Stimulated activated CD8-positive, alpha-beta memory T cell treated with anti-CD3 and anti-CD28 coated beads, Interleukin-15, amount 100 ng/mL, for 24 hours (primary cell): ENCODE data around the gene CCNT1.
"Not testable (repeated sequence)": the region's sequence is repeated elsewhere in the genome, so short reads cannot be mapped to it uniquely, and the experiment has no call there.

Experiments used
- DNase-seq: peaks from one replicate; pipeline ENCODE4 v3.0.0-alpha.2; 2020; ENCODE audit warnings: low read depth

CCNT1 gene

DNA sequence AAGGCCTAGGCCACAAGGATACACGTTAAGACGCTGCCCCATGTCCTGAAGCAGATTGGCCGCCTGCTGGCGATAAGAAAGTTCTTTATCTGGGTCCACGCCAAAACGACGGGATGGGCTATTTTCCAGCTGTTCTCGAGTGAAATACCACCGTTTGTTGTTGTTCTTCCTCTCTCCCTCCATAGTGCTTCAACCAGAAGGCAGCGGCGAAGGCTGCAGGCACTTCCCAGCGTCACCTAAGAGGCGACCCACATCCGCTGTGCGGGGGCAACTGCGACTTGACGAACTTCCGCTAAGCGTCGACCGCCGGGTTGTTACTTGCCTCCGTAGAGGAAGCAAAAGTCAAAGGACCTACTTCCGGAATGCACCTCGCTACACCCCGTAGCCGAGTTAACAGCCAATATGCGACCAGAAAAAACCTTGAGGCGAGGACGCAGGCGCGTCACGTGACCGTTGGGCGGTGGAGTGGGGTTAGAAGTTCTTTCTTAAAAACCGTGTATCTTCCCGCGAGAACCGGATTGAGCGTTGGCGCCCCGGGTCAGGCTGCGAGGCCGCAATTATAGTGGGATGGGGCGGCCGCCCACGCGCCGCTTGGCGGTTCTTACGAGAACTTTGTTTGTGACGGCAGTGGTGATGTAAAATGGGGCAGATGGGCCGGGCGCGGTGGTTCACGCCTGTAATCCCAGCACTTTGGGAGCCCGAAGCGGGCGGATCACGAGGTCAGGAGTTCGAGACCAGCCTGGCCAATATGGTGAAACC lies at the start of gene CCNT1:
Gene CCNT1 (minus strand): TSS at position 215 of the 759 bp plus-strand sequence. CDS start 32 bp downstream, at position 183.
- DNase-seq = peak; percentile 93

DNA sequence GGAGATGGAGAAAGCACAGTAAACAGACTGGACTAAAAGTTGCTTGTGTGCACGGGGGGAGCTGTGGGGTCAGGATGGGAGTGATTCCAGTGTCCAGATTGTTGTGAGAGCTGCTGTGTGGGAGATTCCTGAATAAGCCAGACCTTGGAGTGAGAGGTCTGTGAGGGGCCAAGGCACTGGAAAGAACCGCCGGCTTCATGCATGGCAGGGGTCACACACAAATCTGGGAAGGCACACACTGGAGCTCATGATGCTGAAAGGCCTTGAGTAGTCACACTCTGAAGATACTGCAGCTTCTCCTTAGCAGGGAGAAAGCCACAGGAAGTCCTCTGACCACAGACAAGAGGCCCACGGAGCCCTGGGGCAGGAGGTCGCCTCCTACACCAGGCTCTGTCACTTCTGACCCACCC lies 49.3 kb upstream of the CCNT1 start:
- DNase-seq = no peak

DNA sequence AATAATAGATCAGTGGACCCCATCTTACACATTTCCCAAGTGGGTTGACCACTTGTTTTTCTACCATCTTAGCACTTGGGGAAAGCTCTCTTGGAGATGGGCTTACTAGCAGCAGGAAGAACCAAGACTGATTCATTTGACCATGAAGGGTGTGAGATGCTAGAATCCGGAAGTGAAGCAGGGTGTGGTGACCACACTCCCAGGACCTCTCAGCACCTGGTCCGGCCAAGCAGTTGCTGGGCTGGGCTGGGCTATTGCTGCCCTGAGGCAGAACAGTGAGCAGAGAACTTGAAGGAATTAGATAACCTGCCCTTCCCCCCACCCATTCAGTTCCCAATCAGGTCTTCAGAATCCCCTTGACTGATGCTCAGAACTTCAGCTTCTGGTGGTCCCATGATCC lies 48.0 kb upstream of the CCNT1 start:
- DNase-seq = no peak

DNA sequence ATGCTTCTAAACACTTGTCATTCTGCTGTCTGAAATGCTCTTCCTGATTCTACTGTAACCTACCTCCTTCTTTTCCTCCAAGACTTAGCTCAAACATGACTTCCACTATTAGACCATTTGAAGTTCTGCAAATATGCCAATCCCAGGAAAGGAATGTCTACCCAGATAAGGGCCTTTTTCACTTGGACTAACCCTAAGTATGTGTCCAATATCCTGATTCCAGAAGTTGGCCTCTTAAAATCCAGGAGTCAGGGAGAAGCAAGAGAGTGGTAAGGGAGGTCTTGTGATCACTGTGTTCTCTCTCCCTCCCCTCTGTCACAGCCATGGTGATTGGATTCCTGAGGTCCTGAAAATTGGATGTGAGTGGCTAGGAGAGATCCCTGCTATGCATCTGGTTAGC lies 42.2 kb upstream of the CCNT1 start:
- DNase-seq = no peak

DNA sequence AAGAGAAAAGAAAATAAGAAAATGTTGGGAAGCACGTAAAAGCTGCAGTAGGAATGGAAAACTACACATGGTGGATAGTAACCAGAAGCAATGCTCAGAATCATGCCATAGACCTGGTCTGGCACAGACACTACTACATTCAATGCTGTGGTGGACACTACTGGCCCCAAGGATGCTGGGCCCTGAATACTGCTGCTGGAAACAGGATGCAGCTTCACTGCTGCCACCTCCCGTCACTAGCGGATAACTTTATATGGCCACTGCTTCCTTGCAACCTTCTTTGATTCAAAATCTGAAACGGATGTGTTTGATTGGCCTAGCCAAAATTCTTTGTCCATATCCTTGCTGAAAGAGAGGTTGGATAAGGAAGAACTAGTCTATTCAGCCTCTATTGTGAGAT lies 41.7 kb upstream of the CCNT1 start:
- DNase-seq = no peak

DNA sequence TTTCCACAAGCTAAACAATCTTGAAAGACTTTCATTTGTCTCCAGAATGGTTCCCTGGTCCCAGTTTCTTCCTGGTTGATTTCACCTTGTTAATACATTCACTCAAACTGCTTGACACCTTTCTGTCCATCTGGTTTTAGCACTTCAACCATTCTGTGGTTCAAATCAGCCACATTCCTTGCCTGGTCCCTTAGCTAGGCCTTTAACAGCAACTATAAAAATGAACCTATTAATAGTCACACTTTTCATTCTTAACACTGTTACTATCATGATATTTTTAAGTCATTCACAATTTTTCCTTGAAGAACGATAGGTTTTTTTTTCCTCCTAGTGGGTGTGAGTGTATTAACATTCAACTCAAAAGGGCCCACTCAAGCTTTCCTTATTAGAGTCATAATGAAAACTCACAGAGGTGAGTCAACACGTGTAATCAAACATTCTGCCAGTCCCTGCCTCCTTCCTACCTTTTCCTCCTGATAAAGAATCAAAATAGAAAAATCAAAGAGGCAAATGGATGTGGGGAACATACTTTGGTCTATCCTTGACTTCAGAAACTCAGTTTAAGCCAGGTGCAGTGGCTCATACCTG lies 34.4 kb upstream of the CCNT1 start:
- no peak for DNase-seq

DNA sequence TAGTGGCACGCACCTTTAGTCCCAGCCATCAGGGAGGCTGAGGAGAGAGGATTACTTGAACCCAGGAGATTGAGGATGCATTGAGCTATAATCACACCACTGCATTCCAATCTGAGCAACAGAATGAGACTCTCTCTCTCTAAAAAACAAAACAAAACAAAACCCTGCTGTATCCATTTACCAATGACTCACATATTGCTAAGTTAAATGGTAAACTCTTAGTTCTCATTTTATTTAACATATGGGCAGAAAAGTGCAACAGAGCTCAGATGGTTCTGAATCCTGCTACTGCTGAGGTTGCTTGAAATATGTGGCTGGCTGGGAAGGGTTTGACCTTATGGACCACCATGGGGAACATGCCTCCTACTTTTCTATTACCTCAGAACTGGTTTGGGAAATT lies 33.7 kb upstream of the CCNT1 start:
- DNase-seq = no peak

DNA sequence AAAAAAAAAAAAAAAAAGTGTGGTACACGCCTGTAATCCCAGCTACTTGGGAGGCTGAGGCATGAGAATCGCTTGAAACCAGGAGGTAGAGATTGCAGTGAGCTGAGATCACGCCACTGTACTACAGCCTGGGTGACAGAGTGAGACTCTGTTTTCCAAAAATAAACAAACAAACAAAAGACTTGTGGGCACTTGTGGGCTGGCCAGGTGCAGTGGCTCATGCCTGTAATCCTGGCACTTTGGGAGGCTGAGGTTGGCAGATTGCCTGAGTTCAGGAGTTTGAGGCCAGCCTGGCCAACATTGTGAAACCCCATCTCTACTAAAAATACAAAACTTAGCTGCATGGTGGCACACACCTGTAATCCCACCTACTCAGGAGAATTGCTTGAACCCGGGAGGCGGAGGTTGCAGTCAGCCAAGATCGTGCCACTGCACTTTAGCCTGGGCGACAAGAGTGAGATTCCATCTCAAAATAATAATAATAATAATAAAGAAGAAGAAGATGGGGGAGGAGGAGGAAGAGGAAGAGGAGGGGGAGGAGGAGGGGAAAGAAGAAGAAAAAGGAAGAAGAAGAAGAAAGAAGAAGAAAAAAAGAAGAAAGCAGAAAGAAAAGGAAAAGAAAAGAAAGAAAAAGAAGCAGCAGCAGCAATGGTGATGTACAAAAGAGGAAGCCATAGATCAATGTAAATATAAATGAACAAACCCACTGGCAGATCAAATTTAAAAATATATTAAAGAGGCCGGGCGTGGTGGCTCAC lies 27.9 kb upstream of the CCNT1 start:
- no peak for DNase-seq

DNA sequence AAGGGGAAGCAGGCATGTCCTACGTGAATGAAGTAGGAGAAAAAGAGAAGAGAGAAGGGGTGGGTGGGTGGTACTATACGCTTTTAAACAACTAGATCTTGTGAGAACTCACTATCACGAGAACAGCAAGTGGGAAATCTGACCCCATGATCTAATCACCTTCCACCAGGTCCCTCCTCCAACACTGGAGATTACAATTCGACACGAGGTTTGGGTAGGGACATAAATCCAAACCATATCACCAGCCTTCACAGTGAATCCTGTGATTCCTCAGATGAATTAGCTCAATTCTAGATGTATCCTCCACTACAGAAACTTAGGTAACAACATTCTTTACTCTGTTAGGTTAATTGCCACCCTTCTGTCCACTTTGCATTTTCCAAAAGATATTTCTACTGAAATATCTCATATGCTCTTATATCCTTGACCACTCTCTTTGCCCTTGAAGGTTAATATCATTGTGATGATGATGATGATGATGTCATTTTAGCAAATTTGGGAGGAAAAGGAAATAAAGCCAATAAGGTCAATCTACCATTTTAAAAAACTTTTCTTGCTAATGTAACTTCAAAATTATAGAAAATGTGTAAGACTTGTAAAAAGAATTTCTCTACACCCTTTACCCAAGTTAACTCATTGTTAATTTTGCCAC lies 23.2 kb upstream of the CCNT1 start:
- DNase-seq = no peak

DNA sequence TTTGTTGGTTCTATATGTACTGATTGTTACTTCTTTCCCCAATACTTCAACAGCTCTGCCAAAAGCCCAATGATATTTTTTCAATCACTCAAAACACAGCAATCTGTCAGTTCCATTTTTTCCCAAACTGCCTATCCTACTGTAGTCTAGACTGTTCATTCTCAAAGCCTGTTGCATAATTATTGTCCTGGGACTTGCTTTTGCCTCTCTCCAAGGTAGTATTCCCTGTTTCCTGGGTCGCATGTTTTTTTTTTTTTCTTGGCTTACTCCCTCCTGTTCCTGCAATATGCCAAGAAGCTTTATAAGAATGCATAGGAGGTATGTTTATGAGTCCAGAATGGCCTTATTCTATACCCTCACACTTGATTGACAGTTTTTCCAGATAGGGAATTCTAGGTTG lies 19.9 kb upstream of the CCNT1 start:
- no peak for DNase-seq

DNA sequence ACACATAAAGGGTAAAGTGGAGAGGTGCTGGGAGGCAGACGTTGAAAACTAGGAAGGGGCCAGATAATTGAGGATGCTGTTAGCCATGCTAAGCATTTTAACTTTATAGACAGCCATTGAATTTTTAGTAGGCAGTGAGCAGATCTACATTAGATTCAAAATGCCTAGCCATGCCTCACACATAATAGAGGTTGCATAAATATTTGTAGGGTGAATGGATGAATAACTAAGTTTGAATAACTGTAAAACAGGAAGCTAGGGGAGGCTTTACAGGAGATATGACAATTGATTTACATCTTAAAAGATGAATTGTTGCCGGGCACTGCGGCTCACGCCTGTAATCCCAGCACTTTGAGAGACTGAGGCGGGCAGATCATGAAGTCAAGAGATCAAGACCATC lies 12.3 kb upstream of the CCNT1 start:
- no peak for DNase-seq

DNA sequence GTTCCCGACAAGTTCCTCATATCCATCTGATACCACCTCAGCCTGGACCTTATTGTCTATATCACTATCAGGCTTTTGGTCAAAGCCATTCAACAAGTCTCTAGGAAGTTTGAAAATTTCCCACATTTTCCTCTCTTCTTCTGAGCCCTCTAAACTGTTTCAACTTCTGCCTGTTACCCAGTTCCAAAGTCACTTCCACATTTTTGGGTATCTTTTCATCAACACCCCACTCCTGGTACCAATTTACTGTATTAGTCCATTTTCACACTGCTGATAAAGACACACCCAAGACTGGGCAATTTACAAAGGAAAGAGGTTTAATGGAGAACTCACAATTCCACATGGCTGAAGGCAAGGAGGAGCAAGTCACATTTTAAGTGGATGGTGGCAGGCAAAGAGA lies 4.2 kb upstream of the CCNT1 start:
- DNase-seq = not testable (repeated sequence)

DNA sequence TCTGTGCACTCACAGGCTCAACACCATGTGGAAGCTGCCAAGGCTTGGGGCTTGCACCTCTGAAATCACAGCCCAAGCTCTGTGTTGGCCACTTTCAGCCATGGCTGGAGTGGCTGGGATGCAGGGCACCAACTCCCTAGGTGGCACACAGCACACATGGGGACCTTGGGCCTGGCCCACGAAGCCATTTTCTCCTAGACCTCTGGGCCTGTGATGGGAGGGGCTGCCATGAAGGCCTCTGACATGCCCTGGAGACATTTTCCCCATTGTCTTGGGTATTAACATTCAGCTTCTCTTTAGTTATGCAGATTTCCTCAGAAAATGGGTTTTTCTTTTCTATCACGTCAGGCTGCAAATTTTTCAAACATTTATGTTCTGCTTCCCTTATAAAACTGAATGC lies 3.7 kb upstream of the CCNT1 start:
- DNase-seq = not testable (repeated sequence)

DNA sequence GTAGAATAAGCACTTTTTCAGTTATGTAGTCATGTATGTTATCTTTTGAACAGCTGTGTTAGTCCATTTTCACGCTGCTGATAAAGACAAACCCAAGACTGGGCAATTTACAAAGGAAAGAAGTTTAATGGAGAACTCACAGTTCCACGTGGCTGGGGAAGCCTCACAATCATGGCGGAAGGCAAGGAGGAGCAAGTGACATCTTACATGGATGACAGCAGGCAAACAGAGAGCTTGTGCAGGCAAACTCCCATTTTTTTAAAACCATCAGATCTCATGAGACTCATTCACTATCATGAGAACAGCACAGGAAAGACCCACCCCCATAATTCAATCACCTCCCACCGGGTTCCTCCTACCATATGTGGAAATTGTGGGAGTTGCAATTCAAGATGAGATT lies 2.5 kb upstream of the CCNT1 start:
- not testable (repeated sequence) for DNase-seq

DNA sequence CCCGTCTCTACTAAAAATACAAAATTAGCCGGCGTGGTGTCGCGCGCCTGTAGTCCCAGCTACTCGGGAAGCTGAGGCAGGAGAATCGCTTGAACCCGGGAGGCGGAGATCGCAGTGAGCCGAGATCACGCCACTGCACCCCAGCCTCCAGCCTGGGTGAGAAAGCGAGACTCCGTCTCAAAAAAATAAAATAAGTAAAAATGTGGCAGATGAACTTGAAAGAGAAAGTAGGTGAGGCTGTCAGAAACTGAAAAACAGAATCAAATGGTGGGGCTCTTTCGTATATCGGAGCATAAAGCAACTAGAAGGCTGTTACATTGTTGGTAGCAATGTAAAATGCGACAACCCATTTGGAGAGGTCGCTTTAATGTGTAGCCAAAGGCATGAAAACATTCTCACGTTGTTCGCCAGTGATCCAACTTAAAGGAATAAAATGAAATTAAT lies 767 bp upstream of the CCNT1 start:
- DNase-seq = no peak

DNA sequence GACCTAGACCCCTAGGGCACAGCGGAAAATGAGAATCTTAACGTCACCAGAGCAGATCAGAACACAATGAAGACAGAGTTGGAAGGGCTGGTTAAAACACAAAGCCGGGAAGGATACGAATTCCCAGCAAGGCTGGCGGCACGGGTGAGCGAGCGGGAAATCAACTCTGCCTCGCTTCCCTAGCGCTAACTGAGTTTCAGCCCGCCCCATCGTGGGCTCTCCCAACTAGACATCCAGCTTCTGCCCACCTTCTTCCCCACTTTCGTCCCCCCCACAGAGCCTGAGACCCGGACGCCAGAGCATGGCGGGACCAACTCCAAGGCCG lies 377 bp downstream of the CCNT1 start:
- DNase-seq = no peak

DNA sequence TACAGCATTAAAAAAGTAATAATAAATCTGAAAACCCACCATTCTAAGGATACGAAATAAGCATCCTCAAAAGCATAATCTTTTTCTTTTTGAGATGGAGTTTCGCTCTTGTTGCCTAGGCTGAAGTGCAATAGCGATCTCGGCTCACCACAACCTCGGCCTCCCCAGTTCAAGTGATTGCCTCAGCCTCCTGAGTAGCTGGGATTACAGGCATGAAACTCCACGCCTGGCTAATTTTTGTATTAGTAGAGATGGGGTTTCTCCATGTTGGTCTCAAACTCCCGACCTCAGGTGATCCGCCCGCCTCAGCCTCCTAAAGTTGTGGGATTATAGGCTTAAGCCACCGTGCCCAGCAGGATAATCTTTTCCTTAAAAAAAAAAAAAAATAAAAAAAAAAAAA lies 4.3 kb downstream of the CCNT1 start:
- DNase-seq = no peak

DNA sequence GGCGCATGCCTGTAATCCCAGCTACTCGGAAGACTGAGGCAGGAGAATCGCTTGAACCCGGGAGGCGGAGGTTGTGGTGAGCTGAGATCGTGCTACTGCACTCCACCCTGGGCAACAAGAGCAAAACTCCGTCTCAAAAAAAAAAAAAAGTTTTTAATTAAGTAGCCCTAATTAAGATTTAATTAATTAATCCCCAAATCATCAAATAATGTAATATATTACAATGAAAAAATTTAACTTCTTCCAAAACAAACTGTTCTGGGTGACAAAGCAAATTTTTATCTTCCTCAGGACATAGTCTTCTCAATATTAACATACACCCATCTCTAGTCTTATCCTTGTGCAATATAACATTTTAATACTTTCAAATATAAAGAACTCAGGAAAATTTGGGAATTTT lies 17.7 kb downstream of the CCNT1 start:
- not testable (repeated sequence) for DNase-seq

DNA sequence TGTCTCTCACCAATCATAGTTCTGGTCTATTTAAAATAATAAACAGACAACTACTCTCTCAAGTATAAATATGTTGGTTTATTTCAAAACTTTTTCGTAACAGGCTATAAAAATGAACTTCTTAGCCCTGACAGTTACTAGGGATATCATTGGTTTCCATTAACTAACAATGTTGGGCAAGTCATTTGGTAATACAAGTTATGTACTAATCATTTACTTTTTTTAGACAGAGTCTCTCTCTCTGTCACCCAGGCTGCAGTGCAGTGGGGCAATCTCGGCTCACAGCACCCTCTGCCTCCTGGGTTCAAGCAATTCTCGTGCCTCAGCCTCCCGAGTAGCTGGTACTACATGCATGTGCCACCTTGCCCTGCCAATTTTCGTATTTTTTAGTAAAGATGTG lies 19.9 kb downstream of the CCNT1 start:
- DNase-seq = no peak

DNA sequence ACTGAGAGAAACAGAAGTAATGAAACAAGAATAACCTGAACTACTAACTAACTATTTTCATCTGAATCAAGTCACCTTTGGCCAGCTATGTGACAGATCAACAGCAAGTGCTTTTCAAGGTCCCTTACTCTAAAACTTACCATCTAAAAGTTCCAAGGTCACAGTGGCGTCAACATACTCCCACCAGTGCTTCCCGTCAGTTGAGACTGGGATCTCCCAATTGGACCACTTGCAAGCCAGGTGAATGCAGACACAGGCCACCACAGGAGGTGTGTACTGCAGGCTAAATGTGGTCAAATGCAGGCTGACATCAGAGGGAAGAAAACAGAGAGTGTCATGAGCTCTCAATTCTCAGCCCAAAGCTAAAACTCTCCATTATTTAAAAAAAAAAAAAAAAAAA lies 20.6 kb downstream of the CCNT1 start:
- DNase-seq = no peak

DNA sequence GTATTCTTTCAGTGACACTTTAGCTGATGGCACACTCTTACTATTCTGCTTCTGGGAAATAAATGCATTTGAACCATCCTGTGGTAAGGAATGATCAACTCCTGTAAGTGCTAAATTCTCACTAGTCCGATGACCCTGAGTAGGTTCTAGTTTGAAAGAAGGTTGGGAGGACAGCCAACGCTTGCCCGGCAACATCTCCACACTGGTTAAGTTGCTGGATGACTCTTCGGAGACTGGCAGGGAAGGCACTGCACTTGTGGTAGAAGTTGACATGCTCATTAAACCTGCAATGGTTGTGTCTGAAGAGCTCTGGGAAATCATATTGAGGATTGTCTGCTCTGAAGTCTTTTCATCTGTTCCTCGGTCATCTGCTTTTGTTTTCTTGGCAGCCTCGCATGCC lies 22.5 kb downstream of the CCNT1 start:
- DNase-seq = no peak

DNA sequence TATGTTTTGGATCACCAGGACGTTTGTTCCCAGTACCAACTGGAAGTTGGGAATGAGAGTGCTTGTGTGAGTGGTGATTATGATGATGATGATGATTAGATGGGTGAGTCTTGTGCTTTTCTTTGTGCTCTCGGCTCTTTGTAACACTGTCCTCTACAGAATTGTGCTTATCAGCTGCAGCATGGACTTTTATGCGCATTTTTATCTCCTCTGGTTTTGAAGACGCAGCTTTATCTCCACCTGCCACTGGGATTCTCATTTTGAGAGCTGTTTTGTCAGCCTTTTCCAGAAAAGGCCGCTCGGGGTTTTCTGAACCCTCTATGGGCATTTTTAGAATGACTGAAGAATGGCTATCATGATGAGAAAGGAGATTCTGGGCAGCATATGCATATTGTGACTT lies 22.9 kb downstream of the CCNT1 start:
- DNase-seq = no peak
